ENCODE results near the gene GHRH. TPM values are rescaled to one million over a fixed set of nuclear protein-coding genes. Genes with fewer than 3 reads are reported as not detected.

GHRH gene
- total RNA-seq, 6 experiments from 2014 or later, result not detected

GRCh38 chr20:37254114-37254878 lies 7.3 kb downstream of the GHRH start:
- Histone ChIP-seq H3K4me1 (no peaks in the 10 kb centered on the region), H3K4me3 (no peak overlapping the region), H3K27ac (no peak overlapping the region), H3K36me3 (no peaks in the 10 kb centered on the region), H3K9me3 (no peaks in the 10 kb centered on the region), H3K27me3 (no peaks in the 10 kb centered on the region)
- intact Hi-C loops (cut with DNase I), result no loop called here
- no peak for TF ChIP-seq POLR2A (IDR thresholded peaks at IDR 0.05)
- TF ChIP-seq CTCF (IDR thresholded peaks at IDR 0.05), result no peak
- no peak for ATAC-seq
- DNase-seq, result no peak
- WGBS (ENCODE audit: insufficient coverage, low coverage, low lambda C conversion rate, missing lambda C conversion rate), result 56% methylated on average over 6 of the region's 7 CpGs

- TF ChIP-seq CTCF (IDR thresholded peaks at IDR 0.05), result no peak
- TF ChIP-seq POLR2A (IDR thresholded peaks at IDR 0.05), result no peak
- Histone ChIP-seq H3K27ac (no peak overlapping the region), H3K27me3 (no peaks in the 10 kb centered on the region), H3K36me3 (no peaks in the 10 kb centered on the region), H3K9me3 (no peaks in the 10 kb centered on the region), H3K4me3 (no peak overlapping the region), H3K4me1 (no peaks in the 10 kb centered on the region)
- intact Hi-C loops (cut with DNase I), result no loop called here
- no peak for DNase-seq
- no peak for ATAC-seq
- 87% methylated on average over 3 of the region's 12 CpGs for WGBS (ENCODE audit: insufficient coverage, low coverage, low lambda C conversion rate, missing lambda C conversion rate)
Measured at GRCh38 chr20:37253087-37253486, 8.5 kb downstream of the GHRH start.

- Histone ChIP-seq H3K36me3 (no peaks in the 10 kb centered on the region), H3K4me3 (no peak overlapping the region), H3K27ac (no peak overlapping the region), H3K27me3 (no peaks in the 10 kb centered on the region), H3K4me1 (no peaks in the 10 kb centered on the region), H3K9me3 (no peaks in the 10 kb centered on the region)
- no peak for ATAC-seq
- TF ChIP-seq CTCF (IDR thresholded peaks at IDR 0.05), result no peak
- no peak for TF ChIP-seq POLR2A (IDR thresholded peaks at IDR 0.05)
- DNase-seq, result no peak
- intact Hi-C loops (cut with DNase I), result no loop called here
- 58% methylated on average over 9 of the region's 15 CpGs for WGBS (ENCODE audit: insufficient coverage, low coverage, low lambda C conversion rate, missing lambda C conversion rate)
Measured at GRCh38 chr20:37251825-37252477, 9.7 kb downstream of the GHRH start.

- DNase-seq (no peak), ATAC-seq (no peak)
- 90% methylated on average over 2 of the region's 2 CpGs for WGBS (ENCODE audit: insufficient coverage, low coverage, low lambda C conversion rate, missing lambda C conversion rate)
- Histone ChIP-seq H3K27me3 (no peaks in the 10 kb centered on the region), H3K9me3 (no peaks in the 10 kb centered on the region), H3K4me3 (no peak overlapping the region), H3K27ac (no peak overlapping the region), H3K36me3 (no peaks in the 10 kb centered on the region), H3K4me1 (peaks cover 0 to 4% (median 0%) of the 10 kb centered on the region in 4 donors)
- intact Hi-C loops (cut with DNase I), result no loop called here
- TF ChIP-seq POLR2A (IDR thresholded peaks at IDR 0.05), result no peak
- TF ChIP-seq CTCF (IDR thresholded peaks at IDR 0.05), result no peak
Measured at GRCh38 chr20:37249304-37249703, 12.3 kb downstream of the GHRH start.

Measured in right lobe of liver (tissue), 6 donors.